OCI-LY1 (cell line): Measurements from ENCODE around the gene ACAP2.

Experiments used
- H2AFZ ChIP-seq: fragments of 200-600 bp; sonication (generic), shearing (Covaris generic); 2 replicates; pipeline ENCODE4 v1.6.0; 2014; ENCODE audit warnings: antibody characterized with exemption, mild to moderate bottlenecking, low read length
- H3F3A ChIP-seq: fragments of 200-600 bp; sonication (generic), shearing (Covaris generic); 2 replicates; pipeline ENCODE4 v1.6.0; 2014; ENCODE audit warnings: mild to moderate bottlenecking, antibody characterized with exemption, low read length, moderate library complexity; ENCODE audit not compliant: insufficient read depth
- H3K27ac ChIP-seq: fragments of 200-600 bp; sonication (generic); 2 replicates; pipeline ENCODE4 v1.5.1; 2014; ENCODE audit warnings: low read length, mixed run types, mild to moderate bottlenecking, low read depth; ENCODE audit not compliant: poor library complexity, severe bottlenecking
- H3K27me3 ChIP-seq: fragments of 200-600 bp; sonication (generic); 2 replicates; pipeline ENCODE4 v1.6.0; 2014; ENCODE audit warnings: antibody characterized with exemption, mild to moderate bottlenecking, low read length, moderate library complexity; ENCODE audit not compliant: insufficient read depth
- H3K36me3 ChIP-seq: fragments of 200-600 bp; sonication (generic); 2 replicates; pipeline ENCODE4 v1.6.1; 2014; ENCODE audit warnings: mild to moderate bottlenecking, antibody characterized with exemption, low read length, moderate library complexity, mixed read lengths; ENCODE audit not compliant: insufficient read depth
- H3K4me1 ChIP-seq: fragments of 200-600 bp; sonication (generic); 2 replicates; pipeline ENCODE4 v1.5.1; 2014; ENCODE audit warnings: mild to moderate bottlenecking, low read length, moderate library complexity; ENCODE audit not compliant: insufficient read depth, severe bottlenecking
- H3K4me2 ChIP-seq: fragments of 200-600 bp; sonication (generic), shearing (Covaris generic); 2 replicates; pipeline ENCODE4 v1.6.1; 2014; ENCODE audit warnings: low read length
- H3K4me3 ChIP-seq: fragments of 200-600 bp; sonication (generic); 2 replicates; pipeline ENCODE4 v1.5.1; 2014; ENCODE audit warnings: low read length, low read depth, mild to moderate bottlenecking, mixed read lengths; ENCODE audit not compliant: poor library complexity, severe bottlenecking
- H3K79me2 ChIP-seq: fragments of 200-600 bp; shearing (Covaris generic); 2 replicates; pipeline ENCODE4 v1.6.1; 2016; ENCODE audit warnings: mixed run types, low read length, mixed read lengths; ENCODE audit not compliant: insufficient read depth
- H3K9ac ChIP-seq: fragments of 200-600 bp; sonication (generic), shearing (Covaris generic); 2 replicates; pipeline ENCODE4 v1.6.1; 2014; ENCODE audit warnings: mild to moderate bottlenecking, low read length, mixed read lengths
- H3K9me2 ChIP-seq: fragments of 200-600 bp; sonication (generic), shearing (Covaris generic); 2 replicates; pipeline ENCODE4 v1.6.1; 2014; ENCODE audit warnings: low read depth, mild to moderate bottlenecking, low read length, mixed read lengths
- H3K9me3 ChIP-seq: fragments of 200-600 bp; shearing (Covaris generic); 2 replicates; pipeline ENCODE4 v1.6.1; 2014; ENCODE audit warnings: low read length, mixed read lengths
- H4K20me1 ChIP-seq: fragments of 200-600 bp; sonication (generic), shearing (Covaris generic); 2 replicates; pipeline ENCODE4 v1.6.0; 2016; ENCODE audit warnings: mild to moderate bottlenecking, low read length; ENCODE audit not compliant: insufficient read depth
- CTCF ChIP-seq: fragments of 200-600 bp; sonication (generic), shearing (Covaris generic); IDR thresholded peaks from 2 replicates; pipeline ENCODE4 v1.5.1; 2017; ENCODE audit warnings: mild to moderate bottlenecking, antibody characterized with exemption, low read length, moderate library complexity, mixed read lengths
- EZH2 ChIP-seq: fragments of 200-600 bp; sonication (generic), shearing (Covaris generic); IDR thresholded peaks from 2 replicates; pipeline ENCODE4 v1.8.0; 2017; ENCODE audit warnings: borderline replicate concordance, mixed run types, mild to moderate bottlenecking, antibody characterized with exemption, low read length, moderate library complexity, mixed read lengths

ACAP2 gene

GRCh38 chr3:195460091-195460713 is 17.4 kb upstream of the ACAP2 start:
- no peaks in the 10 kb centered on the region for H3K9me2 ChIP-seq
- H4K20me1 ChIP-seq: no peaks in the 10 kb centered on the region
- no peaks in the 10 kb centered on the region for H3K27me3 ChIP-seq
- TF ChIP-seq EZH2 (no peak), CTCF (no peak)
- H2AFZ ChIP-seq: no peak overlapping the region
- no peaks in the 10 kb centered on the region for H3F3A ChIP-seq
- H3K9me3 ChIP-seq: no peaks in the 10 kb centered on the region
- no peaks in the 10 kb centered on the region for H3K79me2 ChIP-seq
- H3K27ac ChIP-seq: no peak overlapping the region
- no peak overlapping the region for H3K4me2 ChIP-seq
- no peak overlapping the region for H3K4me3 ChIP-seq
- H3K36me3 ChIP-seq: no peaks in the 10 kb centered on the region
- peaks cover 13% of the 10 kb centered on the region for H3K4me1 ChIP-seq
- no peak overlapping the region for H3K9ac ChIP-seq

GRCh38 chr3:195458316-195458717 is 15.5 kb upstream of the ACAP2 start:
- Histone ChIP-seq H3K9me3 (no peaks in the 10 kb centered on the region), H3K27ac (peak overlapping the region; percentile 32), H3F3A (no peaks in the 10 kb centered on the region), H3K9ac (peak overlapping the region; percentile 3; the same call in 1 of the 2 replicates), H3K36me3 (no peaks in the 10 kb centered on the region), H4K20me1 (no peaks in the 10 kb centered on the region), H2AFZ (peak overlapping the region; percentile 95), H3K4me1 (peaks cover 13% of the 10 kb centered on the region), H3K9me2 (no peaks in the 10 kb centered on the region), H3K79me2 (no peaks in the 10 kb centered on the region), H3K4me3 (peak overlapping the region; percentile 4), H3K4me2 (peak overlapping the region; percentile 43), H3K27me3 (no peaks in the 10 kb centered on the region)
- TF ChIP-seq EZH2 (no peak), CTCF (no peak)

- Histone ChIP-seq H4K20me1 (no peaks in the 10 kb centered on the region), H3K9me3 (no peaks in the 10 kb centered on the region), H3K4me1 (peaks cover 13% of the 10 kb centered on the region), H3K27ac (no peak overlapping the region), H3K36me3 (no peaks in the 10 kb centered on the region), H3K27me3 (no peaks in the 10 kb centered on the region), H3K79me2 (no peaks in the 10 kb centered on the region), H3K4me2 (no peak overlapping the region), H3F3A (no peaks in the 10 kb centered on the region), H2AFZ (no peak overlapping the region), H3K9ac (no peak overlapping the region), H3K9me2 (no peaks in the 10 kb centered on the region), H3K4me3 (no peak overlapping the region)
- TF ChIP-seq EZH2: no peak
- no peak for TF ChIP-seq CTCF
Measured at GRCh38 chr3:195455789-195456188, 13.0 kb upstream of the ACAP2 start.
